AML-193 (cell line): ENCODE measurements around the gene TRIM40.
"Not testable (repeated sequence)": the region's sequence is repeated elsewhere in the genome, so short reads cannot be mapped to it uniquely, and the experiment has no call there.

ENCODE experiments used
- DNase-seq, 2 experiments: peaks; one replicate each; lab custom pipeline; 2025; lab: John Stamatoyannopoulos, UW

TRIM40 gene

GRCh38 chr6:30113003-30113759 is 22.8 kb upstream of the TRIM40 start, which contains the start of gene TRIM31:
TRIM31 (minus strand) TSS chr6:30113090; CDS start chr6:30112805, 285 bp downstream.
- no peak for DNase-seq

GRCh38 chr6:30113841-30114240 is 22.1 kb upstream of the TRIM40 start:
- no peak for DNase-seq

DNA sequence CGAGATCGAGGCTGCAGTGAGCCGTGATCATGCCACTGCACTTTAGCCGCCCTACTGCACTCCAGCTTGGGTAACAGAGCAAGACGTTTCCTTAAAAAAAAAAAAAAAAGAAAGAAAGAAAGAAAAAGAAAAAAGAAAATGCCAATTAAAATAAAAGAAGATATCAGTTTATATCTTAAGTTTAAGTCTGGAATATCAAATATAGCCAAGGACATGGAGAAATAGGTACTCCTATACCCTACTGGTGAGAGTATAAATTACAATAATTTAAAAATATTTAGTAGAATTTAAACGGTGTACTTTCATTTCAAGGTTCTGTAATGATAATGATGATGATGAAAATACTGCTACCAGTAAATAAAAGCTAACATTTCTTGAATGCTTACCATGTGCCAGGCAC is 19.2 kb upstream of the TRIM40 start:
- peak in 1 of 2 experiments; percentile 17 for DNase-seq

DNA sequence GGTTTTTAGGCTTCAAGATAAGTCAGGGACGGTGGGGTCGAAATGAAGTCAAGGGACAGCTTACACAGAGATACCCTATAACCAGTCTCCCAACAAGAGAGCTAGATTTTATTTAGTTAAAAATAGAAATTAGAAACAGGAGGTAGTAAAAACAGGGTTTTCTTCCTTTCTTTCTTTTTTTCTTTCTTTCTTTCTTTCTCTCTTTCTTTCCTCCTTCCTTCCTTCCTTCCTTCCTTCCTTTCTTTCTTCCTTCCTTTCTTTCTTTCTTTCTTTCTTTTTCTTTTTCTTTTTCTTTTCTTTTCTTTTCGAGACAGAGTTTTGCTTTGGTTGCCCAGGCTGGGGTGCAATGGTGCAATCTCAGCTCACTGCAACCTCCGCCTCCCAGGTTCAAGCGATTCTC is 17.2 kb upstream of the TRIM40 start:
- DNase-seq = not testable (repeated sequence)

- no peak for DNase-seq
Observed at GRCh38 chr6:30121446-30122366, 14.2 kb upstream of the TRIM40 start.

GRCh38 chr6:30122515-30122914 is 13.4 kb upstream of the TRIM40 start:
- DNase-seq = peak; percentile 35 to 40

- DNase-seq = no peak
Observed at GRCh38 chr6:30127238-30128093, 8.5 kb upstream of the TRIM40 start.

DNA sequence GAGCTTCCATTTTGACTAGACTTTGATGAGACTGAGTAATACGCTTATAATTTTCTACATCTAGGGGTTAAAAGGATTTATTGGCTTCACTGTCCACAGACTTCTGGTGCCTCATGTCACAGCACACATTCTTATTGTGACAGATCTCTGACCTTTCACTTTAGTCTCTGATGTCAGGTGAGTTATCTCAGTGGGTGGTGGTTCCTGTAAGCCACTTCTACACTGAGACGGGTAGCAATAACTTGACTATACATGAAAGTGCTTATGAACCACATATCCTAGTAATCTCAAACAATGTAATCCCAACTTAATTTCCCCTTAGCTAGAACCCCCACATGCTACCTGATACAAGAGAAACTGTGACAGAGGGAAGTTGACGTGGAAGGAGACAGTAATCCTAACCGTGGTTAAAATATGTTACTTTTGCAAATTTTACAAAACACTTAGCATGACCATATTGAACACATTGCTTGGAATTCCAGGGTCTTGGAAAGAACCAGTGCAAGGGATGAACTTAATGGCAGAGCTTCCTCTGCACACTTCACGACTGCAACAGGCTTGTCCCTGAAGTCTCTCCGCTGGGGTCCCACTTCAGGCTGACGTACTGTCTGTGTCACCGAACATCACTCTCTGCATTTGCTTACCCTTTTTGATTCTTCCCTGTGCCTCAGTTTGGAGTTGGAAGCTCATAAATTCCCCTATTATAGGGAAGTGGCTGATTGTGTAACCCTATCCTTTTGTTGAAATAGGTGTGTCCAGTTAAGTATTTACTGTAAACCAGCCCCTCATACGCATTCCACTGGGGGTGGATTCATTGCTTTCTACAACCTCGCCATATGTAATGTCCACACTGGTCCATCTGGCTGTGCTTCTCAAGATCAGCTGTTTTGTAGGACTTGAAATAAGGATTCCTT is 6.4 kb upstream of the TRIM40 start:
- peak in 1 of 2 experiments; percentile 9 for DNase-seq

DNA sequence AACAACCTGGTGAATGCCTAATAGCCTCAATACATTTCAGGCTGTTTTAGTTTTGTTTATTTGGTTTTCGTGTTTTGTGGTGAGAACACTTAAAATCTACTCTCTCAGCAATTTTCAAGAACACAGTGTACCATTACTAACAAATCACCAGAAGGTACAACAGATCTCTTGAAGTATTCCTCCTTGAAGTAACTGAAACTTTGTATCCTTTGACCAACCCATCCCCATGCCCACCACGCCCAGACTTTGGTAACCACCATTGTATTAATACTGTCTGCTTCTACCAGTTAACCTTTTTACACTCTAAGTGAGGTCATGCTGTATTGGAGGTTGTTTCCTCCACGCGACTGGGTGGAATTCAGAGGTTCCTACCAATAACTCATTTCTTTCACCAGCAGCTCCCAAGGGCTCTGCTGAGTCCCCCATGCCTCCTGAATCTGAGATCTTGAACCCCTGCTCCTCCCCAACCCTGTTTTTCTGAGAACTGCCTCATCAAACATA is 5.7 kb upstream of the TRIM40 start:
- DNase-seq = no peak

DNA sequence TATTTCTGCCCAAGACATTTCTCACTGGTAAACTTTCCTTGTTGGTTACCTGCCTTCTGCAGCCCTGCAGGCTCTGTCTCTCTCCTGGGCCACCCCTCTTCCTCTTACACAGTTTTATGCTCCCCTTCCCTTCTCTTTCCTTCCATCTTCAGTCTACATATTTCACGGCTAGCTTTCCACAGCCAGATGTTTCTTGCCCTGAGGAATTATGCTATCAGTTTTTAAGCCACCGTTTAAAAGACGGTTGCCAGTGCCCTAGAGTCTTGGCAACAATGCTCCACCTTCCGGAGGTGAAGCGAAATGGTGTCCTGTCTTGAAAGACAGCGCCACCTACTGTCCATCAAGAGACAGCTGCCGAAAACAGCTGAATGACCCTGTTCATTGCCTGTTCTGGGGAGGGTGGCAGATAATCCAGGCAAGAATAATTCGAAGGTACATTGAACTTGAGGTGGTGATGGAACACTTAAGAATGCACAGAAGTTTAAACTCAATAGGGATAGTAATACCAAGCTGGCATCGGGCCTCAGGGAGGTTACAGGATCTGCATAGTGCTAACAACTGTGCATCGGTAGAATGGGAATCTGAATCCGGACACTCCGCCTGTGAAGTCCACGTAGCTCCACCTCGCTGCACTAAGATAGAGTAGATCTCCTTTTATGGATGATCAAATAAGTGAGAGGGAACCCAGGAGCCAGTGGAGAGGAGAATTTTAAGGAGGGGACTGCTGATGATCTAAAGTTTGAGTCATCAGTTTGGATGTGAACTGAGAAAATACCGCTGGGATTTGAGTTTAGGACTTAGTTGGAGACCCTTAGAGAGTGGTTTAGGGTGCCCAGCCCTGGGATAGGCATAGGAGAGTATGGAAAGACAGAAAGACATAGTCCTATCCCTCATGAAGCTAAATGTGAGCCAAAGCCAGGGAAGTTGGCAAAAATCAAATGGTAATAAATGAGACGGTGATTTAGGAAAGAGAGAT is 4.8 kb upstream of the TRIM40 start:
- DNase-seq = peak; percentile 84 to 86

DNA sequence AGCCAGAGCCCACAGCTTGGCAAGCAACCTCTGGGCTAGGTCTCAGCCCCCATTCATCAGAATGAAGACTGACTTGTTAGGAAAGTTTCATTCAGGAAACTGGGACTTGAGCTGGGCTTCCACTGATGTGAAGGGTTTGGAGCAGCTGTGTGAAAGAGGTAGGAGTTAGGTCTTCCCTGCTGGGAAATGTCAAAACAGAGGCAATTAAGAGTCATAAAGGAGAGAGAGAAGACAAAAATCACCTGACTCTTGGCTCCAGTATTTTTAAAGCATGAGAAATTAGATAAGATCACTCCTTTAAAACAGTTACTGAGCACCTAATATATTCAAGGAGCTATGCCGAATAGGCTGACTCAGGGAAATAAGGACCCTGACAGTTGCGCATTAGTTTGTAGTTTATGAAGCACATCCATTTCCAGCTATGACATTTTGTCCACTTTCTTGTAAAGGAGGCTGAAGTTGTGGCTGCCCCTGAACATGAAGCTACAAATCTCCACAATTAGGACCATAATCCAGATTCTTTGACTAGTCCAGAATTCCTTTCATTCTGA is 3.9 kb upstream of the TRIM40 start:
- no peak for DNase-seq

GRCh38 chr6:30135147-30135546 is 793 bp upstream of the TRIM40 start:
- no peak for DNase-seq

DNA sequence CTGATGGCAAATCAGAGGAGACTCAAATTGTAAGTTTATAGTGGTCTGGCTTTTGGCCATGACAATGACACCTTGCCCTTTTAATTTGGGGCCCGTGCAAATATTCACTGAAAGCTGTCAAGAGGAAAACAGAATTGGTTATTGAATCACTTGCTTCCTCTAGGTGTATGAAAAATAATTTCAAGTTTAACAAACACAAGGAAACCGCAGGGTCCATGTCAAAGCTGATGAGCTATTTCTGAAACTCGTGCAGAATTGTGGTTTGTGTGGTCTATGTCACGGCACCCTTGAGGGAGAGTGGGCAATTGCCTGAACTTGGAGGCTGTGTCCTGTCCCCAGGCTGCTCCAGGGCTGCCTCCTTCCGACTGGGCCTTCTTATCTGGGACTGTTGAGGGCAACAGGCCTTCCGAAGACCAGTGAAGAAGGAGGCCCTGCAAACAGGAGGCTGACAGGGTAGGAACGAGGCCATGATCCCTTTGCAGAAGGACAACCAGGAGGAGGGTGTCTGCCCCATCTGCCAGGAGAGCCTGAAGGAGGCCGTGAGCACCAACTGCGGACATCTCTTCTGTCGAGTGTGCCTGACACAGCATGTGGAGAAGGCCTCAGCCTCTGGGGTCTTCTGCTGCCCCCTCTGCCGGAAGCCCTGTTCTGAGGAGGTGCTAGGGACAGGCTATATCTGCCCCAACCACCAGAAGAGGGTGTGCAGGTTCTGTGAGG is 788 bp downstream of the TRIM40 start:
- no peak for DNase-seq

DNA sequence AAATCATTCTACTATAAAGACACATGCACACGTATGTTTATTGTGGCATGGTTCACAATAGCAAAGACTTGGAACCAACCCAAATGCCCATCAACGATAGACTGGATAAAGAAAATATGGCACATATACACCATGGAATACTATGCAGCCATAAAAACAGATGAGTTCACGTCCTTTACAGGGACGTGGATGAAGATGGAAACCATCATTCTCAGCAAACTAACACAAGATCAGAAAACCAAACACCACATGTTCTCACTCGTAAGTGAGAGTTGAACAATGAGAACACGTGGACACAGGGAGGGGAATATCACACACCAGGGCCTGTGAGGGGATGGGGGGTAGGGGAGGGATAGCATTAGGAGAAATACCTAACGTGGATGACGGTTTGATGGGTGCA is 4.3 kb downstream of the TRIM40 start:
- DNase-seq = not testable (repeated sequence)

GRCh38 chr6:30142665-30143064 is 6.7 kb downstream of the TRIM40 start:
- DNase-seq = no peak

DNA sequence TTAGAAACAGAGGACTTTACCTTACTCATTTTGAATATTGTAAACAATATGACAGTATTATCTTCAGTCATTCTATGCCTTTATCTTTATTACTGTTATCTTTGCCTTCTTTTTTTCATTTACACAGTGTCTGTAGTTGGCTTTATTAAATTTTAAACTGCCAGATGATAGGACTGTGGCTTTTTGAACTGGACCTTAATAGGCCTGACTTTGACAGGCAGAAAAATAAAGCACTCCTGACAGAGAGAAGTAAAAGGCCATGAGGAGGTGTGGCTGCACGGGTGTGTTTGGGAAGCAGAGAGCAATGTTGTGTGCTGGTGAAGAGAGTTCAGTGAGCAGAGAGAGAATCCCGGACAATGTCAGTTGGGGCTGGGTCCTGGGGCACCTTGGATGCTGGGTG is 7.8 kb downstream of the TRIM40 start:
- no peak for DNase-seq

DNA sequence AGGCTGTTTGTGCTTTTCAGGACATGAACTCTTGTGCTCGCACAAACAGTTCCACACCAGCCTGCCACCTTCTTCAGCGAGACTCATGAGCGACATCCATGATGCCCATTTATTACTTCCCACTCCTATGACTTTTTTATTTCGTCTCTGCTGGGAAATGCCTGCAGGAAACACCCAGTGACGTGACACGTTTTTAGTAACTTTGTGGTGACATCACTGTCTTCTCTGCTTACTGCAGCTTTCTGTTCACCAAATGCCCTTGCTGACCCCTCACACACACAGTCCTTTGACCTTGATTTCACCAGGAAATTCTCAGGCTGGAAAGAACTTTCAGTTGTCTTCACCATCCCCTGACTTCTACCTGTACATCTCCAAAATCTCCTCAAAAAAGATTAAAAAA is 8.9 kb downstream of the TRIM40 start:
- no peak for DNase-seq

DNA sequence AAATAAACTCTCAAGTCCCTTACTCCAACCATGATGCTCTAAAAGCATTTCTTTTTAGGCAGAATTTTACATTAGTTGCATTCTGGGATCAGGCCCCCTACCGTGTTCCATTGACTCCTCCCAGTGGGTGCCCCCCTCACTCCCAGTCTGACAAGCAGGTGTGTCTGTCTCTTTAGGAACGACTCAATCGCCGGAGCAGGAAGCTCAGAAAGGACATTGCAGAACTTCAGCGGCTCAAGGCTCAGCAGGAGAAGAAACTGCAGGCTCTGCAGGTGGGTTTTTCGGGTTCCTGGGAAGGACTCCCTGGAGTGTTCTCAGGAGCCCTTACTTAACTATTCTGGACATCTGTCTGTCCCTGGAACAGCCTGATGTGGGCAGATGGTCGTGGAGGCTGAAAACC is 9.9 kb downstream of the TRIM40 start:
- no peak for DNase-seq

- no peak for DNase-seq
Observed at GRCh38 chr6:30147096-30147495, 11.2 kb downstream of the TRIM40 start.
